H1 (cell line): ENCODE measurements around the gene GATAD2B. TPM values are rescaled to one million over a fixed set of nuclear protein-coding genes. Genes with fewer than 3 reads are reported as not detected.

ENCODE experiments used
- CTCF ChIA-PET: fragments of 300-600 bp; sonication (Branson Sonifier 250); formaldehyde crosslinking; loops from one replicate; lab custom pipeline; 2021; ENCODE audit not compliant: partially characterized antibody; lab: Charles Lee
- POLR2A ChIA-PET: fragments of 300-600 bp; sonication (Branson Sonifier 250); formaldehyde crosslinking; loops from one replicate; lab custom pipeline; 2021; ENCODE audit warnings: inconsistent platforms; ENCODE audit not compliant: partially characterized antibody; lab: Charles Lee
- DNase-seq, 2 experiments: peaks; one replicate each; pipeline versions ENCODE4 v3.0.0 to v3.0.0-alpha.2; 2010 to 2022; ENCODE audit warnings: low spot score in 2 of 2, low read depth in 1 of 2, mixed read lengths in 1 of 2
- FAIRE-seq: peaks from 2 replicates; lab custom pipeline; 2011; peaks lifted over from hg19 to GRCh38; lab: Jason Lieb, UNC
- H2AFZ ChIP-seq: 2 replicates; pipeline ENCODE4 v1.8.1; 2012; ENCODE audit warnings: low read length, inconsistent platforms
- H2AK5ac ChIP-seq: 2 replicates; pipeline ENCODE4 v1.6.1; 2013; ENCODE audit warnings: low read depth, low read length
- H2BK120ac ChIP-seq: replicated peaks from 2 replicates; pipeline ENCODE3; 2013; ENCODE audit warnings: low read depth, low read length, inconsistent platforms
- H2BK12ac ChIP-seq: 2 replicates; pipeline ENCODE4 v1.6.1; 2013; ENCODE audit warnings: low read depth, low read length
- H2BK15ac ChIP-seq: 2 replicates; pipeline ENCODE4 v1.6.1; 2013; ENCODE audit warnings: low read length
- H2BK20ac ChIP-seq: 2 replicates; pipeline ENCODE4 v1.6.1; 2013; ENCODE audit warnings: low read length
- H2BK5ac ChIP-seq: 2 replicates; pipeline ENCODE4 v1.6.1; 2013; ENCODE audit warnings: low read depth, low read length
- H3K14ac ChIP-seq: 2 replicates; pipeline ENCODE4 v1.6.1; 2013; ENCODE audit warnings: inconsistent platforms; ENCODE audit not compliant: insufficient read length
- H3K18ac ChIP-seq: 2 replicates; pipeline ENCODE4 v1.6.1; 2013; ENCODE audit warnings: low read length; ENCODE audit errors: extremely low read depth
- H3K23ac ChIP-seq: 2 replicates; pipeline ENCODE4 v1.6.1; 2013; ENCODE audit warnings: inconsistent platforms; ENCODE audit not compliant: insufficient read length
- H3K23me2 ChIP-seq: 2 replicates; pipeline ENCODE4 v1.6.1; 2013; ENCODE audit warnings: low read depth, low read length
- H3K27ac ChIP-seq: 2 replicates; pipeline ENCODE4 v1.6.1; 2011; ENCODE audit warnings: low read depth, low read length, inconsistent platforms
- H3K27me3 ChIP-seq, 4 experiments: replicated peaks in 1 of 4; 1 replicate in 1 of 4; 2 replicates in 3 of 4; pipeline versions ENCODE4 v1.6.1 to v1.8.1; 2011 to 2013; ENCODE audit warnings: low read length in 3 of 4, mild to moderate bottlenecking in 3 of 4, inconsistent platforms in 2 of 4, mixed read lengths in 2 of 4, moderate library complexity in 1 of 4; ENCODE audit not compliant: control insufficient read depth in 3 of 4, insufficient read depth in 3 of 4; ENCODE audit errors: extremely low read depth in 1 of 4
- H3K36me3 ChIP-seq, 4 experiments: 2 replicates each; pipeline versions ENCODE4 v1.6.1 to v1.8.1; 2011 to 2013; ENCODE audit warnings: mild to moderate bottlenecking in 4 of 4, low read length in 3 of 4, moderate library complexity in 2 of 4, control low read depth in 1 of 4, inconsistent platforms in 1 of 4; ENCODE audit not compliant: insufficient read depth in 4 of 4, control insufficient read depth in 2 of 4
- H3K4ac ChIP-seq: replicated peaks from 2 replicates; pipeline ENCODE3; 2013; ENCODE audit warnings: low read length, low read depth, mixed read lengths, inconsistent platforms; ENCODE audit not compliant: insufficient read length
- H3K4me1 ChIP-seq, 4 experiments: replicated peaks in 1 of 4; 1 replicate in 1 of 4; 2 replicates in 3 of 4; pipeline versions ENCODE4 v1.6.1 to v1.8.1; 2011 to 2013; ENCODE audit warnings: low read length in 3 of 4, inconsistent platforms in 2 of 4, mixed read lengths in 1 of 4; ENCODE audit not compliant: insufficient read depth in 4 of 4, control insufficient read depth in 3 of 4
- H3K4me2 ChIP-seq, 2 experiments: 2 replicates each; pipeline versions ENCODE4 v1.6.1 to v1.8.1; 2011 to 2013; ENCODE audit warnings: low read depth in 2 of 2, low read length in 2 of 2, control low read depth in 1 of 2, inconsistent platforms in 1 of 2, mild to moderate bottlenecking in 1 of 2; ENCODE audit not compliant: insufficient read depth in 1 of 2
- H3K4me3 ChIP-seq, 4 experiments: fragments of 200-600, 300-600 bp in 1 of 4; sonication (generic), shearing (Covaris generic), sonication (Bioruptor Twin) in 1 of 4; 2 replicates each; pipeline versions ENCODE4 v1.5.1 to v1.8.1; 2011 to 2016; ENCODE audit warnings: low read length in 4 of 4, low read depth in 3 of 4, control low read depth in 2 of 4, inconsistent platforms in 2 of 4, mild to moderate bottlenecking in 2 of 4, mixed read lengths in 1 of 4, moderate library complexity in 1 of 4; ENCODE audit not compliant: insufficient read depth in 2 of 4; ENCODE audit errors: extremely low read depth in 1 of 4
- H3K56ac ChIP-seq: replicated peaks from 2 replicates; pipeline ENCODE3; 2013; ENCODE audit warnings: low read depth, mild to moderate bottlenecking, mixed read lengths, low read length, inconsistent platforms; ENCODE audit not compliant: insufficient read length
- H3K79me1 ChIP-seq: 2 replicates; pipeline ENCODE4 v1.6.1; 2013; ENCODE audit warnings: low read depth, low read length, control low read depth
- H3K79me2 ChIP-seq, 2 experiments: 2 replicates each; pipeline versions ENCODE4 v1.6.1 to v1.8.1; 2012 to 2013; ENCODE audit warnings: low read length in 2 of 2, mild to moderate bottlenecking in 2 of 2, inconsistent platforms in 1 of 2; ENCODE audit not compliant: insufficient read depth in 2 of 2, control insufficient read depth in 1 of 2
- H3K9ac ChIP-seq, 4 experiments: replicated peaks in 1 of 4; 1 replicate in 1 of 4; 2 replicates in 3 of 4; pipeline versions ENCODE4 v1.6.1 to v1.8.1; 2011 to 2013; ENCODE audit warnings: low read depth in 3 of 4, low read length in 3 of 4, control low read depth in 2 of 4, mild to moderate bottlenecking in 2 of 4, moderate library complexity in 2 of 4, inconsistent platforms in 1 of 4; ENCODE audit errors: extremely low read depth in 1 of 4
- H3K9me3 ChIP-seq, 2 experiments: 2 replicates each; pipeline versions ENCODE4 v1.6.1 to v1.8.1; 2012 to 2013; ENCODE audit warnings: mild to moderate bottlenecking in 2 of 2, moderate library complexity in 2 of 2, control low read depth in 1 of 2, inconsistent platforms in 1 of 2, low read depth in 1 of 2, low read length in 1 of 2, mixed read lengths in 1 of 2; ENCODE audit not compliant: insufficient read depth in 2 of 2
- H4K20me1 ChIP-seq, 2 experiments: replicated peaks in 1 of 2; 2 replicates each; pipeline versions ENCODE3 to v1.8.1; 2011 to 2013; ENCODE audit warnings: inconsistent platforms in 2 of 2, low read length in 2 of 2, mild to moderate bottlenecking in 1 of 2; ENCODE audit not compliant: insufficient read depth in 2 of 2, control insufficient read depth in 1 of 2
- H4K5ac ChIP-seq: 2 replicates; pipeline ENCODE4 v1.6.1; 2013; ENCODE audit warnings: low read length, low read depth, mixed read lengths, inconsistent platforms; ENCODE audit not compliant: insufficient read length
- H4K8ac ChIP-seq: 2 replicates; pipeline ENCODE4 v1.8.0; 2013; ENCODE audit warnings: mild to moderate bottlenecking, moderate library complexity, low read length, inconsistent platforms; ENCODE audit not compliant: insufficient read depth; ENCODE audit errors: extremely low read depth
- H4K91ac ChIP-seq: replicated peaks from 2 replicates; pipeline ENCODE3; 2013; ENCODE audit warnings: low read length, mixed read lengths, inconsistent platforms; ENCODE audit not compliant: insufficient read length
- CBX5 ChIP-seq: fragments of 300-800, 300-1000 bp; sonication (generic); IDR thresholded peaks from 2 replicates; pipeline ENCODE4 v1.7.1; 2016; ENCODE audit warnings: antibody characterized with exemption, low read length, low read depth
- SP2 ChIP-seq: IDR thresholded peaks from 2 replicates; pipeline ENCODE4 v1.6.1; 2012; ENCODE audit warnings: mild to moderate bottlenecking, low read length, inconsistent platforms
- TBP ChIP-seq: IDR thresholded peaks from 2 replicates; pipeline ENCODE4 v1.6.1; 2011; ENCODE audit warnings: low read depth, low read length, improper control_type of control experiment
- WGBS, 2 experiments: shearing (Covaris generic) in 1 of 2; methylation state at CpG; one replicate each; pipeline versions ENCODE4 v1.1.6 to v1.1.7; 2013 to 2015; ENCODE audit warnings: low lambda C conversion rate in 2 of 2, mixed read lengths in 2 of 2, inconsistent platforms in 1 of 2, low coverage in 1 of 2, missing lambda C conversion rate in 1 of 2; ENCODE audit not compliant: insufficient replicate concordance in 2 of 2, insufficient coverage in 1 of 2, insufficient read length in 1 of 2; ENCODE audit errors: extremely low coverage in 1 of 2, missing lambda C conversion rate in 1 of 2; 5-methylcytosine and 5-hydroxymethylcytosine counted together
- polyA plus RNA-seq, 7 experiments: library from polyadenylated mRNA; depleted of rRNA in 3 of 7; stranded (reverse) in 5 of 7; unstranded in 2 of 7; fragments of >200 nt in 5 of 7; fragments of 200-250 nt in 2 of 7; gene quantifications; 1 replicate in 5 of 7; 2 replicates in 1 of 7; 4 replicates in 1 of 7; pipeline versions ENCODE4 v1.2.1 to v1.2.3, GENCODE V29; 2011 to 2013; ENCODE audit warnings: missing spikeins in 2 of 7, mixed read lengths in 2 of 7
- total RNA-seq: library from RNA; stranded (reverse); fragmentation: NEBNext Ultra II Directional; extraction: Animal tissue kit (Norgen Biotek cat#: 25700); gene quantifications from 2 replicates; pipeline ENCODE4 v1.2.1, GENCODE V29; 2021

GATAD2B gene
- total and polyA plus RNA-seq, 2 of the 8 experiments (the other 6 are each of a cell fraction or from before 2014, with no cell fraction given), result 8.4 to 39.1 TPM

GRCh38 chr1:153926405-153926804 lies 3.6 kb upstream of the GATAD2B start:
- H2BK120ac ChIP-seq, result no peak overlapping the region
- H3K36me3 ChIP-seq, result peaks cover 0 to 8% (median 3%) of the 10 kb centered on the region in 4 experiments; a peak in 7 of 8 replicates
- H3K4me3 ChIP-seq, result no peak overlapping the region
- H4K91ac ChIP-seq, result no peak overlapping the region
- no peak overlapping the region for H3K14ac ChIP-seq
- no peak overlapping the region for H4K8ac ChIP-seq
- H3K27ac ChIP-seq, result no peak overlapping the region
- H3K23ac ChIP-seq, result no peak overlapping the region
- H3K9ac ChIP-seq, result no peak overlapping the region
- 91% methylated on average over 4 of the region's 4 CpGs; no CpG with 5 or more reads in 1 of the 2 experiments for WGBS, 2 experiments
- no peak overlapping the region for H3K56ac ChIP-seq
- H2BK15ac ChIP-seq, result no peak overlapping the region
- no peak overlapping the region for H2AFZ ChIP-seq
- H2AK5ac ChIP-seq, result no peak overlapping the region
- H3K4ac ChIP-seq, result no peak overlapping the region
- no peaks in the 10 kb centered on the region for H3K9me3 ChIP-seq
- DNase-seq, result no peak
- CTCF ChIA-PET, result interaction anchor here (0.6 to 1.1 kb wide), 3 partner anchors 95 to 393 kb away, joined by 4 read pairs; no protein-coding TSS in a partner anchor
- no peak overlapping the region for H3K4me2 ChIP-seq
- H3K18ac ChIP-seq, result no peak overlapping the region
- no peaks in the 10 kb centered on the region for H3K27me3 ChIP-seq
- no peak for FAIRE-seq
- H3K79me2 ChIP-seq, result peaks cover 6% of the 10 kb centered on the region in 2 experiments
- no peak overlapping the region for H4K5ac ChIP-seq
- H2BK12ac ChIP-seq, result no peak overlapping the region
- H3K4me1 ChIP-seq, result peaks cover 0 to 2% (median 0%) of the 10 kb centered on the region in 4 experiments; a peak in 1 of 7 replicates
- no peak for TF ChIP-seq SP2
- no peak for TF ChIP-seq TBP
- no peak for TF ChIP-seq CBX5
- peaks cover 13% of the 10 kb centered on the region for H3K23me2 ChIP-seq
- POLR2A ChIA-PET, result interaction anchor here (0.6 to 7.9 kb wide), 6 partner anchors 8 to 131 kb away, joined by 3 to 73 read pairs (median 4); partner anchors contain the start of genes CREB3L4, DENND4B and RAB13
- H2BK5ac ChIP-seq, result no peak overlapping the region
- H2BK20ac ChIP-seq, result no peak overlapping the region
- peaks cover 0 to 7% of the 10 kb centered on the region in 2 experiments for H4K20me1 ChIP-seq
- H3K79me1 ChIP-seq, result no peaks in the 10 kb centered on the region
